ENCODE results near the gene RASGRP1.

The RASGRP1 gene

DNA sequence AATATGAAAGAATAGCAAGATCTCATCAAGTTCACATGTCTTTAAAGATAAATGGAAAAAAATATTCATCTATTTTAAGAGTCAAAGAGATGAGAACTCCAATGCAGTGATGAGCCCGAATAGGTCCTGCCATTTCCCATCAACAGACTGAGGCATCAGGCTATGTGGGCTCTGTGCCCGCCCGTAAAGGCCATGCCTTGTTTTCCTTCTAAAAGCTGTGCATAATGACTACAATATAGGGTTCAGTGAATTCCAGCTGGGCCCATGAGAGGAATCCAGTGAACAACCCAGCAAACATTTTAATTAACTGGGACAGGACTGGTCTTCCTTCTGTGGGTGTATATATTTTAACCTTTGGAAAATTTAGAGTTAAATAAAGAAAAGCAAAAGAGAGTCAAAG, 44.6 kb downstream of the RASGRP1 start:
- H3K4me3 ChIP-seq (ENCODE audit: low read depth, low read length): no peak overlapping the region

DNA sequence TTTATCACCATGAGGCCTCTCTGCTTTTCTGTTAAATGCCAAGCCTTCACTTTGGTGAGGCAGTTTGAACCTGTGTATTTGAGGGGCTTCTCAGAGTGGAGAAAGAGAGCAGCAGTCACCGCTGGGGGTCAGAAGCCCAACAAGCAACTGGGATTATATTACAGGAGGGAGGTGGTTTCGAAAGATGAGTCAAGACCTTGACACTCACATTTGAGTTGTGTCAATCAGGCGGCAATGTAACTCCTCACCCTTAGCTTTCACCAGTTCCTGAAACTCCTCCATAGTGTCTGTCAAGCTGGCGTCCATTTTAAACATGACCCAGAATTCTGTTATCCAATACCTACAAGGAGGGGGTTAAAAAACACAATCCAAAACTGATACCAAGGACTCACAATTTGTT, 46.5 kb downstream of the RASGRP1 start:
- no peak overlapping the region for H3K4me3 ChIP-seq (ENCODE audit: low read depth, low read length)
- TF ChIP-seq, protein P1, sequence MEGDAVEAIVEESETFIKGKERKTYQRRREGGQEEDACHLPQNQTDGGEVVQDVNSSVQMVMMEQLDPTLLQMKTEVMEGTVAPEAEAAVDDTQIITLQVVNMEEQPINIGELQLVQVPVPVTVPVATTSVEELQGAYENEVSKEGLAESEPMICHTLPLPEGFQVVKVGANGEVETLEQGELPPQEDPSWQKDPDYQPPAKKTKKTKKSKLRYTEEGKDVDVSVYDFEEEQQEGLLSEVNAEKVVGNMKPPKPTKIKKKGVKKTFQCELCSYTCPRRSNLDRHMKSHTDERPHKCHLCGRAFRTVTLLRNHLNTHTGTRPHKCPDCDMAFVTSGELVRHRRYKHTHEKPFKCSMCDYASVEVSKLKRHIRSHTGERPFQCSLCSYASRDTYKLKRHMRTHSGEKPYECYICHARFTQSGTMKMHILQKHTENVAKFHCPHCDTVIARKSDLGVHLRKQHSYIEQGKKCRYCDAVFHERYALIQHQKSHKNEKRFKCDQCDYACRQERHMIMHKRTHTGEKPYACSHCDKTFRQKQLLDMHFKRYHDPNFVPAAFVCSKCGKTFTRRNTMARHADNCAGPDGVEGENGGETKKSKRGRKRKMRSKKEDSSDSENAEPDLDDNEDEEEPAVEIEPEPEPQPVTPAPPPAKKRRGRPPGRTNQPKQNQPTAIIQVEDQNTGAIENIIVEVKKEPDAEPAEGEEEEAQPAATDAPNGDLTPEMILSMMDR (IDR thresholded peaks at IDR 0.05; ENCODE audit: borderline replicate concordance, insufficient read depth, low read depth, low read length): no peak

More for the DNA sequence above, 44.6 kb downstream of the RASGRP1 start:
- TF ChIP-seq, protein P1 (IDR thresholded peaks at IDR 0.05; ENCODE audit: borderline replicate concordance, insufficient read depth, low read depth, low read length): no peak

DNA sequence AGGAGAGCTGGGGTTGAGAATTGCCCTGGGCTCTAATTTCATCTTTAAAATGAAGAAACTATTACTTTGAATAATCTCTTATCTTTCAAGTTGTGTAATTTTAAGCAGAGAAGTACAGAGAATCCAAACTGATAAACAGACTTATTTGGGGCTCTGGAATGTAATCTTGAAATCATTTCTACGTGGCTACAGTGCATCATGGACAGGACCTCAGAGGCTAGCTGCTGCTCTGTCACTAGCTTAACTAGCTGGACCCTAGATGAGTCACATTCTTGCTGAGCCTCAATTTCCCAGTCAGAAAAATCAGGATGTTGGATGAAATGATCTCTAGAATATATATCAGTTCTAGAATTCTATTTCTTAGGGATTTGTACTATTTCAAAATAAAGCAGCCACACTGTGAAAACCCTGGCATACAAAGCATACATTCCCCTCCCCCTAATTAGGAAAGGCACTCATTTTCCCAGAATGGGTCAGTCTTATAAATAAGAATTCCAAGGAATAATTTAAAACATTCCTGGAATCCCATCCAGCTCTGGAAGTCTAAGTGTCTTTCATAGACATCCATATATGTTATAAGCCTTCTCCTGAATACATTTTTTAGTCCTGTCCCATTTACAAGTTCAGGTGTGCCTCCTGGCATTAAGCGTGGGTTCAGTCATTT, 47.2 kb downstream of the RASGRP1 start:
- H3K4me3 ChIP-seq (ENCODE audit: low read depth, low read length): no peak overlapping the region
- TF ChIP-seq, protein P1 (IDR thresholded peaks at IDR 0.05; ENCODE audit: borderline replicate concordance, insufficient read depth, low read depth, low read length): no peak

DNA sequence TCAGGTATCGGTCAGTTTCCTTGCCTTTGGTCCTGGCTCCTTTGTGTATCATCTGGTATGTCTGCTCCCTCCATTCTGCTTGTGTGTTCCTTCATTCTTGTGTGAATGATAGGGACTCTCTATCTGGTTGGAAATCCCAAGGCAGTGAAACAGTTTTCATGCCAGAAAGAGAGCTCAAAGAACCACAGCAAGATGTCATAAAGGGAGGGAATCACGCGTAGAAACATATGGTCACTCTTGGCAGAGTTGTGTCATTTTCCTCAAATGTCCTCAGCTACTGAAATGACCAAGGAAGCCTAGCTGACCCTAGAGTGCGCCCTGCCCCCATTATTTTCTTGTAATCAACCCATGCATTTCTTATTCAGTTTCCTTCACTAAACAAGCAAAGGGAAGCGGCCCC, 48.0 kb downstream of the RASGRP1 start:
- TF ChIP-seq, protein P1 (IDR thresholded peaks at IDR 0.05; ENCODE audit: borderline replicate concordance, insufficient read depth, low read depth, low read length): no peak
- H3K4me3 ChIP-seq (ENCODE audit: low read depth, low read length): no peak overlapping the region

DNA sequence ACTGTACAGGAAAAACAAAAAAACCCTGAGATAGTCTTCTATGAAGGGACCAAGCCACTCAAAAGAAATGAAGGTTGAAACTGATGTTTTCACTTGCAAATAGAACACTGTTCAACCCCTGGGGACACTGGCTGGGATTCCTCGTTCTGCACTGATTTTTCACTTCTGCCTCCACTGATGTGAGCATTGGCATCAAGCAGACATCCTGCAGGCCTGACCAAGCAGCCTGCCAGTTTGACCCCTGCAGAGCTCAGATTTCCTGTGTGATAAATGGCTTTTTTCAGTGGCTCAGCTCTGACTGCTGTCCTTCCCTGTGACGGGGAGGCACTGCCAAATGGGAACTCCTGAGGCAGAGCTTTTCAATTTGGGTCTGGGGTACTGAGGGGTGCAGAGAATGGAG, 50.0 kb downstream of the RASGRP1 start:
- no peak overlapping the region for H3K4me3 ChIP-seq (ENCODE audit: low read depth, low read length)
- TF ChIP-seq, protein P1 (IDR thresholded peaks at IDR 0.05; ENCODE audit: borderline replicate concordance, insufficient read depth, low read depth, low read length): no peak

DNA sequence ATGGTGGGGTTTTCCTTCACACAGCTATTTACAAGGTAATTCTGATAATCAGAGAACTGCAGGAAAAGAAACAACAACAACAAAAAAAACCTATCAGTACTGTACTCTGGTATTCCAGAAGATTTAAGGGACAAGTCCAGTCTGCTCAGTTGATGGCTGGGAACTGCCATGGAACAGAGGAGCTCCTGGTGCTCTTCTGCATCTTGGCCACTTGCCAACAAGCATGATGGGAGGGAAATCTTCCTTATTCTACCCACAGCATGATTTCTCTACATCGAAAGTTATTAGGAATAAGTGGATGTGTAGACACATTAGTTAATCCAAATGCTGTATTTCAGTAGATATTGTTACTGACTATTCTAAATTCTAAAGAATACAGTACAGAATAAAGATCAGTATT, 51.7 kb downstream of the RASGRP1 start:
- H3K4me3 ChIP-seq (ENCODE audit: low read depth, low read length): no peak overlapping the region
- TF ChIP-seq, protein P1 (IDR thresholded peaks at IDR 0.05; ENCODE audit: borderline replicate concordance, insufficient read depth, low read depth, low read length): no peak

DNA sequence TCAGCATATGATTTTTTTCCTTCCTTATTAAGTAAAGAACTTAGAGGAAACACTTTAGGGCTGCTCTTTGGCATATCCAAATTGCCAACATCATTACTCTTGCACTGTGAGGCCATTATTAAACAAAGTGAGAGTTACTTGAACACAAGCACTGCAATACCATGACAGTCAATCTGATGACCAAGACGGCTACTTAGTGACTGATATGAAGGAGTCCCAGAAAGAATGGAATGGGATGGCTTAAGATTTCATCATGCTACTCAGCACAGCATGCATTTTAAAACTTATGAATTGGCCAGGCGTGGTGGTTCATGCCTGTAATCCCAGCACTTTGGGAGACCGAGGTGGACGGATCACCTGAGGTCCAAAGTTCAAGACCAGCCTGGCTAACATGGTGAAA, 55.5 kb downstream of the RASGRP1 start:
- H3K4me3 ChIP-seq (ENCODE audit: low read depth, low read length): no peak overlapping the region
- TF ChIP-seq, protein P1 (IDR thresholded peaks at IDR 0.05; ENCODE audit: borderline replicate concordance, insufficient read depth, low read depth, low read length): no peak
